IPS-15b (cell line): ENCODE results near the gene TOMM20.
"Not testable (repeated sequence)": the region's sequence is repeated elsewhere in the genome, so short reads cannot be mapped to it uniquely, and the experiment has no call there.

Source experiments
- H3K27me3 ChIP-seq: one replicate; pipeline ENCODE4 v1.6.1; 2013; ENCODE audit warnings: low read length; ENCODE audit not compliant: control insufficient read depth, insufficient read depth
- H3K36me3 ChIP-seq: one replicate; pipeline ENCODE4 v1.6.1; 2013; ENCODE audit warnings: low read length; ENCODE audit not compliant: control insufficient read depth, insufficient read depth
- H3K4me1 ChIP-seq: one replicate; pipeline ENCODE4 v1.6.1; 2013; ENCODE audit warnings: mild to moderate bottlenecking, low read length; ENCODE audit not compliant: control insufficient read depth, insufficient read depth
- H3K4me3 ChIP-seq: one replicate; pipeline ENCODE4 v1.5.1; 2013; ENCODE audit warnings: low read depth, low read length
- H3K9ac ChIP-seq: one replicate; pipeline ENCODE4 v1.6.1; 2013; ENCODE audit warnings: low read depth, mild to moderate bottlenecking, low read length
- H3K9me3 ChIP-seq: one replicate; pipeline ENCODE4 v1.6.1; 2013; ENCODE audit warnings: mild to moderate bottlenecking, low read length; ENCODE audit not compliant: control insufficient read depth, insufficient read depth

The TOMM20 gene

DNA sequence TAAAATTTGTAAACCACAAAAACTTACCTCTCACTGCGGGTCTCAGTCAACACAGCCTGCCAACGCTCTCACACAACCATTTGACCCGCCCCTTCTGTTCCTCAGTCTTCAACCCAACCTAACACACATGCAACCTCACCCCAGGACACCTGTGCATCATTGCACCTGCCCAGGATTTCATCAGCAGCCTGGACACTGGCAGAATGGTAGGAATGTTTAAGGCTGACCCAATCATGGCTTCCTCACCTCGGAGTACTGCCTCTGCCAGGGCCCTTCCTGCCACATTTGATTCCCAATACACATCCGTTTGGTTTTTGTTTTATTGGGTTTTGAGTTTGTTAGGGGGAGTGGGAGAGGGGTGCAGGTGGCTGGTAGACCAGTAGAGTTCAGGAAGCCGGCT lies 40.7 kb downstream of the TOMM20 start:
- Histone ChIP-seq H3K36me3 (no peaks in the 10 kb centered on the region), H3K9ac (no peak overlapping the region), H3K4me1 (peaks cover 4% of the 10 kb centered on the region), H3K27me3 (no peaks in the 10 kb centered on the region), H3K4me3 (no peak overlapping the region), H3K9me3 (no peaks in the 10 kb centered on the region)

GRCh38 chr1:235085411-235086117 lies 43.1 kb downstream of the TOMM20 start:
- H3K9ac ChIP-seq, result not testable (repeated sequence)

GRCh38 chr1:235080788-235081187 lies 47.8 kb downstream of the TOMM20 start:
- H3K4me1 ChIP-seq, H3K4me3 ChIP-seq, H3K9ac ChIP-seq, H3K9me3 ChIP-seq, H3K36me3 ChIP-seq, H3K27me3 ChIP-seq: not testable (repeated sequence)

More at GRCh38 chr1:235085411-235086117, 43.1 kb downstream of the TOMM20 start:
- H3K36me3 ChIP-seq, H3K4me1 ChIP-seq, H3K9me3 ChIP-seq, H3K27me3 ChIP-seq, H3K4me3 ChIP-seq: not testable (repeated sequence)

DNA sequence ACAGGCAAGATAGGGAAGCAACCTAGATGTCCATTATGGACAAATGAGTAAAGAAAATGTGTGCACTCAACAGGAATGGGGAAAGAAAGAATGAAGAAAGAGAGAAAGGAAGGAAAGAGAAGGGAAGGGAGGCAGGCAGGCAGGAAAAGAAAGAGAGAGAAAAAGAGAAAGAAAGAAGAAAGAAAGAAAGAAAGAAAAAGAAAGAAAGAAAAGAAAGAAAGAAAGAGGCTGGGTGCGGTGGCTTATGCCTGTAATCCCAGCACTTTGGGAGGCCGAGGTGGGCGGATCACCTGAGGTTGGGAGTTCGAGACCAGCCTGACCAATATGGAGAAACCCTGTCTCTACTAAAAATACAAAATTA lies 48.4 kb downstream of the TOMM20 start:
- not testable (repeated sequence) for H3K9ac ChIP-seq, H3K36me3 ChIP-seq, H3K4me3 ChIP-seq, H3K9me3 ChIP-seq, H3K4me1 ChIP-seq, H3K27me3 ChIP-seq

- Histone ChIP-seq H3K27me3 (no peaks in the 10 kb centered on the region), H3K9me3 (no peaks in the 10 kb centered on the region), H3K4me3 (no peak overlapping the region), H3K36me3 (no peaks in the 10 kb centered on the region), H3K4me1 (no peaks in the 10 kb centered on the region), H3K9ac (no peak overlapping the region)
Measured at GRCh38 chr1:235079443-235080296, 49.0 kb downstream of the TOMM20 start.

DNA sequence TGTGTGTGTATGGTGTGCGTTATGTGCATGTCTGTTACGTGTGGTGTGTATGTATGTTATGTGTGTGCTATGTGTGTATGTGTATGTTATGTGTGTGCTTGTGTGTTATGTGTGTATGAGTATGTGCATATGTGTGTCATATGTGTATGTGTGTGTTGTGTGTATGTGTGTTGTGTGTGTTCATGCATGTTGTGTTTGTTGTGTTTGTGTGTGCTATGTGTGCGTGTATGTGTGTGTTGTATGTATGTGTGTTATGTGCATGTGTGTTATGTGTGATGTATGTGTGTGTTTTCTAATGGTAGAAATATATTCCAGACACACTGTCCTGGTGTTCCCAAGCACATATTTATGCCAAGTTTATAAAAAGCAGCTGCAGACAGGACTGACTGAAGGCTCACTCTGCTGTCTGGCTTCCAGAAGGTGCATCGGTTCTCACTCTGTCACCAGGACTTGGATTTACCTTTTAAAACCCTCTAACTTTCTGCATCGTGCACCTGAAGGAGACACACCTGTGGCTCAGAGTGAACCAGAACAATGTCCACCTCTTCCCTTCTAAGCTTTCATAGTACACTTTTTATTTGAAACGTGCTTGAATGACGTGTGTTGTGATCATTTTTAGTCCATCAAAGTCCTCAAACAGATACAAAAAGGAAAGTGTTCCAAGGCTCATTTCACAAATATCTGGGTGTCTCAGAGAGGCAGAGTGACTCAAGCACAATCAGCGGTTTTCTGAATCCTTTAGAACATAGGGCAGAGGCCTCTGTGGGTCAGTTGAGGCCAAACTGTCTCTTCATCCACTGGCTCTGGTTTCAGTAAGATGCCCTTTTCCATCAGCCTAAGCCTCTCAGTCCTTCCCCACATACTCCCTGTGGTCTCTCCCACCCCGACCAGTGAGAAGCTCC lies 49.9 kb downstream of the TOMM20 start:
- Histone ChIP-seq H3K9me3 (no peaks in the 10 kb centered on the region), H3K4me3 (no peak overlapping the region), H3K9ac (no peak overlapping the region), H3K4me1 (no peaks in the 10 kb centered on the region), H3K27me3 (no peaks in the 10 kb centered on the region), H3K36me3 (no peaks in the 10 kb centered on the region)

DNA sequence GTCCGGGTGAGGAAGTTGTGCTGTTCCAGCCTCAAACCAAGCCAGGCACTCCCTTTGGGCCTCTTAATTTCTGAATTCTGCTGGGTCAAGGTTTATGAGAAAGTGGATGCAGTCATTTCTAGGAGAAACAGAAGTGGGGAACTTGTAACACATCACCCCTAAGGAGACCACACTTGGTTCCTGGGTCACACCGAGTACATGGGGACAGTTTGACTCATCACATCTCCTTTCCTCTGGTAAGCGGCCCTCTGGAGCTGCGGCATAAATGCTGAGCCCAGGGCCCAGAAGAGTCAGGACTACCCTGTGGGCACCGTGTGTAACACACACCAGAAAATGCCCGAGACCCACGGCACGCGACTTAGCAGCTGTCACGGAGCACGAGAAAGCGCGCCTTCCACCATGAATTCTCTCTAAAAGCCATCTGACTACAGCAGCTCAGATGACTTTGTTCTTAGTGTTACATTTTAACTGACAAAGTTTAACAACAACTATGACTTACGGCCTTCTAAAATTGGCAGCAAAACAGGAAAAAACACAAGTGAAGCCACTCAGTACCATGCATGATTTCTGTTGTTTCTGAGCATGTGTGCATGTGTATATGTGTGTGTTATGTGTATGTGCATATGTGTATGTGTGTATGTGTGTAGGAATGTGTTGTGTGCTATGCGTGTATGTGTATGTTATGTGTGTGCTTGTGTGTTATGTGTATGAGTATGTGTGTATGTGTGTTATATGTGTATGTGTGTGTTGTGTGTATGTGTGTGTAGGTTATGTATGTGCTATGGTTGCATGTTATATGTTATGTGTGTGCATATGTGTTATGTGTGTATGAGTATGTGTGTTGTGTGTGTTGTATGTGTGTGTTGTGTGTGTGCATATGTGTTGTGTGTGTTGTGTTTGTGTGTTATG lies 50.8 kb downstream of the TOMM20 start:
- no peak overlapping the region for H3K9ac ChIP-seq
- H3K4me3 ChIP-seq, result no peak overlapping the region
- no peaks in the 10 kb centered on the region for H3K27me3 ChIP-seq
- H3K4me1 ChIP-seq, result no peaks in the 10 kb centered on the region
- H3K9me3 ChIP-seq, result no peaks in the 10 kb centered on the region
- no peaks in the 10 kb centered on the region for H3K36me3 ChIP-seq

GRCh38 chr1:235077163-235077540 lies 51.5 kb downstream of the TOMM20 start:
- H3K9ac ChIP-seq, result no peak overlapping the region
- H3K4me1 ChIP-seq, result no peaks in the 10 kb centered on the region

DNA sequence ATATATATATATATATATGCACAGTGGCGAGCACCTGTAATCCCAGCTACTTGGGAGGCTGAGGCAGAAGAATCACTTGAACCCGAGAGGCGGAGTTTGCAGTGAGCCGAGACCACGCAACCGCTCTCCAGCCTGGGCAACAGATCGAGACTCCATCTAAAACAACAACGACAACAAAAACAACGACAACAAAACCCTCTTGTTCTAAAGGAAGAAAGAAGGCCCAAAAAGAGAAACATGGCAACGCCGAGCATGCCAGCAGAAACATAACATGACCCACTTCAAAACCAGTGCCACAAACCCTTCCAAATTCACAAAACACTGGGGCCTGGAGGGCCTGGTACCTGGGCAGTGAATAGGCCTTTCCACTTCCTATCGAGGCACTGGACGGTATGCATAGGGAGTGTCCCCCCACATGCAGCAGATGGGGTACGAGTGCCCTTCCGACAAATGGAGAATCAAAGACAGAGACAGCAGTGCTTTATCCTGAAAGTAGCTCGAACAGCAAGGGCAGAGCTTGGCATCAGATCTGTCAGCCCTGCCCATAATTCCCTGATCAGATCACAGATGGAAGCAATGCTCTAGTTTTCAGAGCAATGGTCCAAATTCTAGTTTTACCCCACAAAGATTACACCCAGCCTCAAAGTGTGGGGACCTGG lies 52.0 kb downstream of the TOMM20 start:
- Histone ChIP-seq H3K4me1 (no peaks in the 10 kb centered on the region), H3K27me3 (no peaks in the 10 kb centered on the region)

More at GRCh38 chr1:235077163-235077540, 51.5 kb downstream of the TOMM20 start:
- no peaks in the 10 kb centered on the region for H3K27me3 ChIP-seq
- no peaks in the 10 kb centered on the region for H3K9me3 ChIP-seq
- no peaks in the 10 kb centered on the region for H3K36me3 ChIP-seq
- H3K4me3 ChIP-seq, result no peak overlapping the region

DNA sequence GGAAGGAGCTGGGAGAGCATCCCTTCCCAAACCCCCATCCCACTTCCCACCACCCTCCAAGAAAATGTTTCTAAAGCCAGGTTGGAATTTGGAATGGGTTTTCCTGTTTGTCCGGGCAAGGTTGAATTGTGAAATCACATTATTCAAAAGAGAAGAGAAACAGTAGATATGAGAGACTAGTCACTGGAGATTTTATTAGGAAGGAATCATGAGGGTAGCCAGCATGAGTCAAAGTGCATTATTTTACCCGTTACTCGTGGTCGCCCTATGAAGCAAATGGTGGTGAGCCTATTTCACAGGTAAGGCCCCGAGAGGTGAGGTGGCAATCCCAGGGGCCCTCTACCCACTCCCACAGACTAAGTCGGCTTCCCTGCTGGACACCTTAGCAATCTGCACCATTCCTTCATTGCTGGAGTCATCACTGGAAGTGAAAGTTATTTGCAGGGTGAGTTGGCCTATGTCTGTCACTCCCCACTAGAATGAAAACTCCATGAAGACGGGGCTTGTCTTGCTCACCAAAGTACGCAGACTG lies 52.8 kb downstream of the TOMM20 start:
- no peaks in the 10 kb centered on the region for H3K9me3 ChIP-seq
- no peaks in the 10 kb centered on the region for H3K4me1 ChIP-seq
- no peak overlapping the region for H3K9ac ChIP-seq
- H3K27me3 ChIP-seq, result no peaks in the 10 kb centered on the region
- no peaks in the 10 kb centered on the region for H3K36me3 ChIP-seq
- no peak overlapping the region for H3K4me3 ChIP-seq

More for the DNA sequence above, 52.0 kb downstream of the TOMM20 start:
- no peak overlapping the region for H3K4me3 ChIP-seq
- H3K36me3 ChIP-seq, result no peaks in the 10 kb centered on the region
- H3K9me3 ChIP-seq, result no peaks in the 10 kb centered on the region
- H3K9ac ChIP-seq, result no peak overlapping the region
